Breast epithelium (tissue), 3 donors: ENCODE measurements around the gene ARHGEF3.

Source experiments
- POLR2A ChIP-seq: fragments of 450-650 bp; IDR thresholded peaks from one replicate; pipeline ENCODE4 v1.6.1; 2016; ENCODE audit warnings: antibody characterized with exemption, mild to moderate bottlenecking, moderate library complexity
- POLR2AphosphoS5 ChIP-seq, 3 donors: sonication (generic); formaldehyde crosslinking; IDR thresholded peaks; one replicate each; pipeline ENCODE4 v1.6.1; 2017; ENCODE audit warnings: antibody characterized with exemption in 3 of 3
- TF ChIP-seq, protein P1 (sequence below), 3 donors: fragments of 450-650 bp; IDR thresholded peaks; one replicate each; pipeline ENCODE4 v1.5.1; 2016 to 2017; ENCODE audit warnings: antibody characterized with exemption in 3 of 3, mild to moderate bottlenecking in 3 of 3, moderate library complexity in 3 of 3

- TF ChIP-seq, protein P1, sequence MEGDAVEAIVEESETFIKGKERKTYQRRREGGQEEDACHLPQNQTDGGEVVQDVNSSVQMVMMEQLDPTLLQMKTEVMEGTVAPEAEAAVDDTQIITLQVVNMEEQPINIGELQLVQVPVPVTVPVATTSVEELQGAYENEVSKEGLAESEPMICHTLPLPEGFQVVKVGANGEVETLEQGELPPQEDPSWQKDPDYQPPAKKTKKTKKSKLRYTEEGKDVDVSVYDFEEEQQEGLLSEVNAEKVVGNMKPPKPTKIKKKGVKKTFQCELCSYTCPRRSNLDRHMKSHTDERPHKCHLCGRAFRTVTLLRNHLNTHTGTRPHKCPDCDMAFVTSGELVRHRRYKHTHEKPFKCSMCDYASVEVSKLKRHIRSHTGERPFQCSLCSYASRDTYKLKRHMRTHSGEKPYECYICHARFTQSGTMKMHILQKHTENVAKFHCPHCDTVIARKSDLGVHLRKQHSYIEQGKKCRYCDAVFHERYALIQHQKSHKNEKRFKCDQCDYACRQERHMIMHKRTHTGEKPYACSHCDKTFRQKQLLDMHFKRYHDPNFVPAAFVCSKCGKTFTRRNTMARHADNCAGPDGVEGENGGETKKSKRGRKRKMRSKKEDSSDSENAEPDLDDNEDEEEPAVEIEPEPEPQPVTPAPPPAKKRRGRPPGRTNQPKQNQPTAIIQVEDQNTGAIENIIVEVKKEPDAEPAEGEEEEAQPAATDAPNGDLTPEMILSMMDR (IDR thresholded peaks at IDR 0.05) = no peak
- TF ChIP-seq POLR2A (no peak), POLR2AphosphoS5 (IDR thresholded peaks at IDR 0.05) (no peak)
Measured at GRCh38 chr3:56796202-56796601, 5.5 kb downstream of the ARHGEF3 start.
